Large intestine (tissue), 3 donors: ENCODE data around the gene SHC1. TPM values are rescaled to one million over a fixed set of nuclear protein-coding genes. Genes with fewer than 3 reads are reported as not detected.
A peak's percentile ranks its signal among the peaks of the same experiment; 100 is the strongest.

Experiments used
- DNase-seq, 2 donors: peaks; one replicate each; pipeline versions ENCODE4 v3.0.0 to v3.0.0-alpha.2; 2013
- H3K27ac ChIP-seq: one replicate; pipeline ENCODE4 v1.5.1; 2013; ENCODE audit warnings: low read length
- H3K27me3 ChIP-seq: 2 replicates; pipeline ENCODE4 v1.6.1; 2013; ENCODE audit warnings: low read length; ENCODE audit not compliant: control insufficient read depth, insufficient read depth
- H3K36me3 ChIP-seq: 2 replicates; pipeline ENCODE4 v1.6.1; 2013; ENCODE audit warnings: low read length; ENCODE audit not compliant: control insufficient read depth, insufficient read depth
- H3K4me1 ChIP-seq: one replicate; pipeline ENCODE4 v1.6.1; 2013; ENCODE audit warnings: low read length; ENCODE audit not compliant: control insufficient read depth, insufficient read depth
- H3K4me3 ChIP-seq: one replicate; pipeline ENCODE4 v1.5.1; 2013; ENCODE audit warnings: low read length
- H3K9me3 ChIP-seq: one replicate; pipeline ENCODE4 v1.6.1; 2013; ENCODE audit warnings: mild to moderate bottlenecking, low read depth, low read length, moderate library complexity; ENCODE audit not compliant: control insufficient read depth
- WGBS: methylation state at CpG from one replicate; pipeline ENCODE4 v1.1.5; 2013; ENCODE audit warnings: low lambda C conversion rate; ENCODE audit not compliant: insufficient coverage; 5-methylcytosine and 5-hydroxymethylcytosine counted together
- polyA plus RNA-seq: library from polyadenylated mRNA; unstranded; fragments of 120-200 nt; gene quantifications from one replicate; pipeline ENCODE4 v1.2.1, GENCODE V29; 2013

The SHC1 gene
- polyA plus RNA-seq, 1 donor, result 76.4 TPM

DNA sequence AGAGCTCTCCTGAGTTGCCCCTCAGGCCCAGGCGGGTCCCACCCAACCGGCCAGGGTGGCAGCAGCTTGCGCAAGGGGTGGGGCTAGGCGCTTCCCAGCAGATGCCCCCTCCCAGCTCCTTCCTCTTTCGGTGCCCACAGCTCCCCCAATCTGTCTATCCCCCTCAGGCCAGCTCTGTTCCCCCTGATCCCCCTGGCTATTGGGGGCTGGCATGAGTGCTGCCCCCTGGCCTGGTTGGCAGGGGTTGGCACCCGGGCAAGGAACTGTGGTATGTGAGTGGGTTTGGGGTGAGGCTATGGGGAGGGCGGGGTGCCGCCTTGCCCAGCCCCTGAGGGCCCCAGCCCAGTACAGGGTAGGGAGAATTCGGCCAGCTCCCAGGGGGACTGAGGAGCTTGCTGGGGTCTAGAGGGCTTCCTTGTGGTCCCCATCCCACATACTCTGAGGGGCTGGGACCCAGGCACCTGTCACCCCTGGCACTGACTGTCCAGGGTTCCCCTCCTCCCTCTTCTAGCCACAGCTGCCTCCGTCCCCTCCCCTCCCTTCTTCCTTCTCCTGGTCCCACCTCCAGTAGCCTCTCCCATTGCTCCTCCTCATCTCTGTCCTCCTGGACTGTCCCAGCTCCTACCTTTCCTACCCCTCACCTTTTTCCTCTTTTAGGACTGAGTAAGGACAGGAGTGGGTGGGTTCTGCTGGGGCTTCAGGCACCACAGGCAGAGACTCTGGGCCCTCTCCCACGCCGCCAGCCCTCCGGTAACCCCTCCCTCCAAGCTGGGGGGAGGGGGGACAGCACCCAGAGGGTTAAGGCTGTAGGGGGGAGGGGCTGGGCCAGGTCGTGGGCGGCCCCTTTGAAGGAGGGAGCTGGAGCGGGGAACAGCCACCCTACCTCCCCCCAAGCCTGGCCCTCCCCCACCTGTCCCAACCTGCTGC is 37.7 kb upstream of the SHC1 start:
- Histone ChIP-seq H3K4me3 (peak overlapping the region; percentile 25), H3K9me3 (no peaks in the 10 kb centered on the region), H3K27ac (peak overlapping the region; percentile 69), H3K4me1 (peaks cover 91% of the 10 kb centered on the region), H3K36me3 (peaks cover 30% of the 10 kb centered on the region), H3K27me3 (no peaks in the 10 kb centered on the region)
- DNase-seq, result peak in 1 of 2 donors; percentile 46
- WGBS, result 43% methylated on average over 1 of the region's 16 CpGs

DNA sequence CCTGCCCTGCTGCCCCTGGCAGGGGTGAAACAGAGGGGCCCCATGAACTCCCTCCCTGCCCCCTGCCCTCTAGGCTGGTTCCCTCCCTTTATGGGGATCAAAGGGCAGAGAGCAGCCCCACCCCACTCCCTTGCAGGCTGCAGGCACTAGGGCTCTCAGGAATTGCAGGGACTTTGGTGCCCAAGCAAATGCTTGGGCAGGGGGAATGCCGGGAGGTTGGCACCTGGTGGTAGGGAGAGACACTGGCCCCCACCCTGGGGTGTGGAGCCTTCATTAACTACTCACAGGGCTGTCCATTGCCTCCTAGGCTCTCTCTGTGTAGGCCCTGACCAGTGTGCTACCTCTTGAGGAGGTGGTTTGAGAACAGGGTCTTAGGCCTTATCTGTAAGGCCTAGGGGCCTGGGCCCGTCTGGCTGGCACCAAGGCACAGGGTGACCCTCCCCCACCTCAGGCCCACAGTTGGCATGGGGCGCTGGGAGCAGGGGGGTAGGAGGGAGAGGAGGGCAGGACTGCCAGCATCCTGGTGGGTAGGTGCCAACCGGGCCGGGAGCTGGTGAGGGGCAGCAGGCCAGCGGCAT is 36.8 kb upstream of the SHC1 start:
- Histone ChIP-seq H3K4me3 (peak overlapping the region; percentile 25), H3K27ac (peak overlapping the region; percentile 69), H3K9me3 (no peaks in the 10 kb centered on the region), H3K4me1 (peaks cover 82% of the 10 kb centered on the region), H3K27me3 (no peaks in the 10 kb centered on the region), H3K36me3 (peaks cover 23% of the 10 kb centered on the region)
- DNase-seq, result peak; percentile 78 to 88
- no CpG with 5 or more reads among the region's 6 CpGs for WGBS

GRCh38 chr1:155006601-155007101 is 36.1 kb upstream of the SHC1 start:
- DNase-seq, result peak in 1 of 2 donors; percentile 44
- no peaks in the 10 kb centered on the region for H3K9me3 ChIP-seq
- H3K4me1 ChIP-seq, result peaks cover 75% of the 10 kb centered on the region
- no CpG with 5 or more reads among the region's 2 CpGs for WGBS
- no peak overlapping the region for H3K4me3 ChIP-seq
- H3K27me3 ChIP-seq, result no peaks in the 10 kb centered on the region
- peaks cover 18% of the 10 kb centered on the region for H3K36me3 ChIP-seq
- H3K27ac ChIP-seq, result peak overlapping the region; percentile 69

GRCh38 chr1:155005076-155006011 is 34.8 kb upstream of the SHC1 start:
- Histone ChIP-seq H3K4me3 (peak overlapping the region; percentile 94), H3K27ac (peak overlapping the region; percentile 85), H3K36me3 (peaks cover 10% of the 10 kb centered on the region), H3K9me3 (no peaks in the 10 kb centered on the region), H3K4me1 (peaks cover 62% of the 10 kb centered on the region), H3K27me3 (no peaks in the 10 kb centered on the region)
- DNase-seq, result peak in 1 of 2 donors; percentile 33
- WGBS, result no CpG with 5 or more reads among the region's 17 CpGs

DNA sequence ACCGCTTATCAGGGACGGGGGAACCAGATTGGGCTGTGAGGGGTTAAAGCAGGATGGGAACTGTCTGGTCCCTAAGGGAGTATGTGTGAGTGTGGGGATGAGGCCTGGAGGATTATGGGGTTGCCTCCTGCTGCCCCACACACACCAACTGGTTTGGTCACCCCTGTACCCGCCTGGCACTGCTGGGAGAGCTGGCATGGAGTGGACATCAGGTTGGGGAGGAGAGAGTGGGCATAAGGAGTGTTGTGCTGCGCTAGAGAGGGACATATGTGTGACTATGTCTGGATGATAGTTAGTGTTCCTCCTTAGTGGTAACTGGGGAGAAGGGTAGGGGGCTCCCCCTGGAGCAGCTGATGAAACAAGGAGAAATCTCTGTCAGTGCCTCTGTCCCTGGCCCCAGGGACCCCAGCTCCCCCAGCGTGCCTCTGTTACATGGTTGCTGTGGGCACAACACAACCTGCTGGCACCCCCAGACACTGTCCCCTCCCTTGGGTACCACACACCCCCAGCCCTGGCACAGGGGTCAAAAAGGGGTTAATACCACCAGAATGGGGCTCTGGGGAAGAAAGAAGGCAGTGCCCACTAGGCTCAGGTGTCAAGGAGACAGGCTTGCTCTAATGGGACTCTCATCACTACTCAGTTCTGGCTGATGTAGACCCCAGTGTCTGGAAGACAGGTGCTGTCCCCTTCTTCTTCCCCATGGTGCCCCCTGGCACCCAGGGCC is 34.0 kb upstream of the SHC1 start:
- H3K27me3 ChIP-seq, result no peaks in the 10 kb centered on the region
- H3K36me3 ChIP-seq, result peaks cover 10% of the 10 kb centered on the region
- peaks cover 61% of the 10 kb centered on the region for H3K4me1 ChIP-seq
- no peak for DNase-seq
- H3K27ac ChIP-seq, result peak overlapping the region; percentile 85
- H3K4me3 ChIP-seq, result peak overlapping the region; percentile 94
- no peaks in the 10 kb centered on the region for H3K9me3 ChIP-seq
- WGBS, result no CpG with 5 or more reads among the region's 5 CpGs

- no peaks in the 10 kb centered on the region for H3K27me3 ChIP-seq
- peak; percentile 56 to 80 for DNase-seq
Observed at GRCh38 chr1:155003766-155004351, 33.3 kb upstream of the SHC1 start.

GRCh38 chr1:155003227-155003765 is 32.7 kb upstream of the SHC1 start:
- WGBS, result no CpG with 5 or more reads among the region's 37 CpGs

More at GRCh38 chr1:155003766-155004351, 33.3 kb upstream of the SHC1 start:
- H3K4me1 ChIP-seq, result peaks cover 60% of the 10 kb centered on the region
- H3K9me3 ChIP-seq, result peaks cover 2% of the 10 kb centered on the region
- H3K27ac ChIP-seq, result peak overlapping the region; percentile 85
- WGBS, result no CpG with 5 or more reads among the region's 34 CpGs
- peaks cover 10% of the 10 kb centered on the region for H3K36me3 ChIP-seq
- H3K4me3 ChIP-seq, result peak overlapping the region; percentile 94

GRCh38 chr1:155002464-155003226 is 32.1 kb upstream of the SHC1 start, which contains the start of gene ZBTB7B:
ZBTB7B (plus strand) TSS chr1:155002802; CDS start chr1:155014661, 11,859 bp downstream.
- H3K36me3 ChIP-seq, result peaks cover 10% of the 10 kb centered on the region
- peak within 1 kb of the TSS; percentile 94 for H3K4me3 ChIP-seq
- no CpG with 5 or more reads among the region's 35 CpGs for WGBS
- peaks cover 2% of the 10 kb centered on the region for H3K9me3 ChIP-seq
- DNase-seq, result peak in 1 of 2 donors; percentile 65
- H3K27ac ChIP-seq, result peak within 1 kb of the TSS; percentile 95
- no peaks in the 10 kb centered on the region for H3K27me3 ChIP-seq
- H3K4me1 ChIP-seq, result peaks cover 50% of the 10 kb centered on the region

More at GRCh38 chr1:155003227-155003765, 32.7 kb upstream of the SHC1 start:
- no peak for DNase-seq
- peaks cover 10% of the 10 kb centered on the region for H3K36me3 ChIP-seq
- H3K9me3 ChIP-seq, result peaks cover 2% of the 10 kb centered on the region
- no peaks in the 10 kb centered on the region for H3K27me3 ChIP-seq
- peak overlapping the region; percentile 85 for H3K27ac ChIP-seq
- H3K4me3 ChIP-seq, result peak overlapping the region; percentile 94
- peaks cover 56% of the 10 kb centered on the region for H3K4me1 ChIP-seq
